ENCODE results near the gene TFF2. TPM values are rescaled to one million over a fixed set of nuclear protein-coding genes. Genes with fewer than 3 reads are reported as not detected.

TFF2 gene
- total RNA-seq, 4 donors from 2014 or later = not detected

- no peaks in the 10 kb centered on the region for H3K36me3 ChIP-seq
- TF ChIP-seq POLR2A (IDR thresholded peaks at IDR 0.05) (no peak), CTCF (IDR thresholded peaks at IDR 0.05 in 4 of 5, conservative IDR thresholded peaks at IDR 0.05 in 1 of 5) (no peak)
- intact Hi-C loops (cut with DNase I; ENCODE audit: low total_unique reads) (no loop called here), in situ Hi-C loops (cut with MboI; ENCODE audit: low sequenced_read_pairs in 4 of 4) (no loop called here)
- no peak overlapping the region for H3K27ac ChIP-seq
- H3K4me1 ChIP-seq = no peaks in the 10 kb centered on the region
- H3K4me3 ChIP-seq = no peak overlapping the region
- DNase-seq = no peak
- H3K9me3 ChIP-seq = no peaks in the 10 kb centered on the region
- no peak for ATAC-seq
- peaks cover 0 to 5% (median 3%) of the 10 kb centered on the region in 3 donors for H3K27me3 ChIP-seq
Observed at GRCh38 chr21:42392731-42393442, 42.1 kb upstream of the TFF2 start.

- ATAC-seq = no peak
- Histone ChIP-seq H3K9me3 (no peaks in the 10 kb centered on the region), H3K27me3 (peaks cover 0 to 6% (median 5%) of the 10 kb centered on the region in 3 donors), H3K4me1 (no peaks in the 10 kb centered on the region), H3K27ac (no peak overlapping the region), H3K36me3 (no peaks in the 10 kb centered on the region), H3K4me3 (no peak overlapping the region)
- no peak for DNase-seq
- TF ChIP-seq CTCF (IDR thresholded peaks at IDR 0.05 in 4 of 5, conservative IDR thresholded peaks at IDR 0.05 in 1 of 5) = no peak
- no peak for TF ChIP-seq POLR2A (IDR thresholded peaks at IDR 0.05)
- in situ Hi-C loops (cut with MboI; ENCODE audit: low sequenced_read_pairs in 4 of 4) (no loop called here), intact Hi-C loops (cut with DNase I; ENCODE audit: low total_unique reads) (no loop called here)
Observed at GRCh38 chr21:42391297-42391696, 40.5 kb upstream of the TFF2 start.

GRCh38 chr21:42390696-42391095 lies 39.9 kb upstream of the TFF2 start:
- no peaks in the 10 kb centered on the region for H3K4me1 ChIP-seq
- in situ Hi-C loops (cut with MboI; ENCODE audit: low sequenced_read_pairs in 4 of 4) (no loop called here), intact Hi-C loops (cut with DNase I; ENCODE audit: low total_unique reads) (no loop called here)
- no peaks in the 10 kb centered on the region for H3K36me3 ChIP-seq
- no peak for DNase-seq
- no peak overlapping the region for H3K27ac ChIP-seq
- no peak overlapping the region for H3K4me3 ChIP-seq
- no peak for ATAC-seq
- TF ChIP-seq POLR2A (IDR thresholded peaks at IDR 0.05) = no peak
- no peak for TF ChIP-seq CTCF (IDR thresholded peaks at IDR 0.05 in 4 of 5, conservative IDR thresholded peaks at IDR 0.05 in 1 of 5)
- no peaks in the 10 kb centered on the region for H3K9me3 ChIP-seq
- H3K27me3 ChIP-seq = peaks cover 0 to 7% (median 5%) of the 10 kb centered on the region in 3 donors

GRCh38 chr21:42390193-42390592 lies 39.4 kb upstream of the TFF2 start:
- Histone ChIP-seq H3K36me3 (no peaks in the 10 kb centered on the region), H3K4me3 (no peak overlapping the region), H3K27me3 (peaks cover 0 to 7% (median 5%) of the 10 kb centered on the region in 3 donors), H3K9me3 (no peaks in the 10 kb centered on the region), H3K27ac (no peak overlapping the region), H3K4me1 (no peaks in the 10 kb centered on the region)
- DNase-seq = no peak
- no peak for ATAC-seq
- in situ Hi-C loops (cut with MboI; ENCODE audit: low sequenced_read_pairs in 4 of 4) (no loop called here), intact Hi-C loops (cut with DNase I; ENCODE audit: low total_unique reads) (no loop called here)
- TF ChIP-seq POLR2A (IDR thresholded peaks at IDR 0.05) = no peak
- TF ChIP-seq CTCF (IDR thresholded peaks at IDR 0.05 in 4 of 5, conservative IDR thresholded peaks at IDR 0.05 in 1 of 5) = no peak

- Histone ChIP-seq H3K4me3 (no peak overlapping the region), H3K36me3 (no peaks in the 10 kb centered on the region), H3K27ac (no peak overlapping the region), H3K9me3 (no peaks in the 10 kb centered on the region), H3K4me1 (no peaks in the 10 kb centered on the region), H3K27me3 (peaks cover 0 to 7% (median 5%) of the 10 kb centered on the region in 3 donors)
- DNase-seq (no peak), ATAC-seq (no peak)
- intact Hi-C loops (cut with DNase I; ENCODE audit: low total_unique reads) = no loop called here
- TF ChIP-seq POLR2A (IDR thresholded peaks at IDR 0.05) (no peak), CTCF (IDR thresholded peaks at IDR 0.05 in 4 of 5, conservative IDR thresholded peaks at IDR 0.05 in 1 of 5) (no peak)
- in situ Hi-C loops (cut with MboI; ENCODE audit: low sequenced_read_pairs in 4 of 4) = no loop called here
Observed at GRCh38 chr21:42389449-42389835, 38.6 kb upstream of the TFF2 start.

Measured in gastrocnemius medialis (tissue), 4 donors.